Endothelial cell of umbilical vein (primary cell): ENCODE data around the gene GPR157. TPM values are rescaled to one million over a fixed set of nuclear protein-coding genes. Genes with fewer than 3 reads are reported as not detected.

Experiments used
- BruUV-seq: library from RNA; stranded (reverse); fragments of 400-500 nt; replicated peaks from 2 replicates; lab custom pipeline; 2021; lab: Mats Ljungman, UMichigan
- CTCF ChIA-PET: fragments of 300-600, 350-600 bp; sonication (Branson Sonifier 250); formaldehyde crosslinking; loops from one replicate; lab custom pipeline; 2021; ENCODE audit warnings: antibody characterized with exemption, inconsistent platforms; lab: Charles Lee
- POLR2A ChIA-PET: fragments of 300-600, 350-600 bp; sonication (Branson Sonifier 250); formaldehyde crosslinking; loops from one replicate; lab custom pipeline; 2021; ENCODE audit warnings: antibody characterized with exemption, inconsistent platforms; lab: Charles Lee
- DNase-seq: peaks from one replicate; pipeline ENCODE4 v3.0.0-alpha.2; 2011; ENCODE audit warnings: low read depth, low spot score
- FAIRE-seq: peaks from 2 replicates; lab custom pipeline; 2011; peaks lifted over from hg19 to GRCh38; lab: Jason Lieb, UNC
- H2AFZ ChIP-seq: 2 replicates; pipeline ENCODE4 v1.6.0; 2012; ENCODE audit warnings: low read depth, low read length, control low read depth, inconsistent platforms
- H3K27ac ChIP-seq: 2 replicates; pipeline ENCODE4 v1.5.1; 2011; ENCODE audit warnings: low read depth, mild to moderate bottlenecking, control low read depth, low read length, moderate library complexity; ENCODE audit not compliant: insufficient read depth
- H3K27me3 ChIP-seq, 2 experiments: 2 replicates each; pipeline versions ENCODE4 v1.6.0 to v1.6.1; 2011; ENCODE audit warnings: low read length in 2 of 2, mixed read lengths in 1 of 2; ENCODE audit not compliant: control insufficient read depth in 2 of 2, insufficient read depth in 2 of 2
- H3K36me3 ChIP-seq, 2 experiments: 2 replicates in 1 of 2; 3 replicates in 1 of 2; pipeline ENCODE4 v1.5.1; 2011; ENCODE audit warnings: low read length in 2 of 2, mild to moderate bottlenecking in 1 of 2, moderate library complexity in 1 of 2; ENCODE audit not compliant: control insufficient read depth in 2 of 2, insufficient read depth in 2 of 2; ENCODE audit errors: extremely low read depth in 1 of 2
- H3K4me1 ChIP-seq: 3 replicates; pipeline ENCODE4 v1.5.1; 2011; ENCODE audit warnings: mild to moderate bottlenecking, low read length; ENCODE audit not compliant: control insufficient read depth, insufficient read depth; ENCODE audit errors: extremely low read depth
- H3K4me2 ChIP-seq: 2 replicates; pipeline ENCODE4 v1.6.1; 2011; ENCODE audit warnings: low read length, control low read depth, mixed read lengths; ENCODE audit not compliant: insufficient read depth
- H3K4me3 ChIP-seq, 3 experiments: fragments of 200-600 bp in 1 of 3; sonication (generic), shearing (Covaris generic) in 1 of 3; replicated peaks in 1 of 3; 2 replicates each; pipeline ENCODE4 v1.5.1; 2011 to 2016; ENCODE audit warnings: control low read depth in 3 of 3, low read length in 3 of 3, mild to moderate bottlenecking in 2 of 3, inconsistent platforms in 1 of 3, low read depth in 1 of 3, moderate library complexity in 1 of 3; ENCODE audit not compliant: insufficient read depth in 1 of 3
- H3K79me2 ChIP-seq: 2 replicates; pipeline ENCODE4 v1.6.0; 2012; ENCODE audit warnings: low read length, inconsistent platforms; ENCODE audit not compliant: control insufficient read depth, insufficient read depth
- H3K9ac ChIP-seq: replicated peaks from 2 replicates; pipeline ENCODE3; 2011; ENCODE audit warnings: low read length, control low read depth; ENCODE audit not compliant: insufficient read depth; ENCODE audit errors: extremely low read depth
- H3K9me1 ChIP-seq: replicated peaks from 3 replicates; pipeline ENCODE4 v1.6.0; 2011; ENCODE audit warnings: mild to moderate bottlenecking, low read length; ENCODE audit not compliant: control insufficient read depth, insufficient read depth; ENCODE audit errors: extremely low read depth
- H3K9me3 ChIP-seq: replicated peaks from 2 replicates; pipeline ENCODE4 v1.5.1; 2012; ENCODE audit warnings: low read length, inconsistent platforms; ENCODE audit not compliant: control insufficient read depth, insufficient read depth
- H4K20me1 ChIP-seq: replicated peaks from 2 replicates; pipeline ENCODE3; 2011; ENCODE audit warnings: mild to moderate bottlenecking, low read length; ENCODE audit not compliant: control insufficient read depth, insufficient read depth; ENCODE audit errors: extremely low read depth
- CTCF ChIP-seq, 2 donors: IDR thresholded peaks; 1 replicate in 1 of 2; 2 replicates in 1 of 2; pipeline ENCODE4 v1.5.1; 2011; ENCODE audit warnings: low read length in 2 of 2, mild to moderate bottlenecking in 2 of 2, moderate library complexity in 2 of 2, control low read depth in 1 of 2, inconsistent platforms in 1 of 2, low read depth in 1 of 2; ENCODE audit not compliant: insufficient read depth in 1 of 2; ENCODE audit errors: extremely low read depth in 1 of 2
- EZH2 ChIP-seq: IDR thresholded peaks from 2 replicates; pipeline ENCODE4 v1.6.1; 2012; ENCODE audit warnings: borderline replicate concordance, low read depth, mild to moderate bottlenecking, moderate library complexity, low read length, inconsistent platforms; ENCODE audit not compliant: severe bottlenecking
- FOS ChIP-seq: IDR thresholded peaks from 2 replicates; pipeline ENCODE4 v1.6.1; 2011; ENCODE audit warnings: mild to moderate bottlenecking, low read length, moderate library complexity, borderline replicate concordance; ENCODE audit not compliant: insufficient read depth
- GATA2 ChIP-seq: IDR thresholded peaks from 2 replicates; pipeline ENCODE4 v1.7.0; 2011; ENCODE audit warnings: low read depth, mild to moderate bottlenecking, moderate library complexity, mixed read lengths, low read length; ENCODE audit not compliant: insufficient read length, insufficient read depth
- JUN ChIP-seq: IDR thresholded peaks from 2 replicates; pipeline ENCODE4 v1.6.1; 2011; ENCODE audit warnings: borderline replicate concordance, low read depth; ENCODE audit not compliant: insufficient read length, insufficient read depth
- MAX ChIP-seq: IDR thresholded peaks from 2 replicates; pipeline ENCODE4 v1.6.1; 2011; ENCODE audit not compliant: insufficient read depth, insufficient read length
- MYC ChIP-seq: IDR thresholded peaks from one replicate; pipeline ENCODE4 v1.6.1; 2011; ENCODE audit warnings: mild to moderate bottlenecking, low read depth, low read length
- POLR2A ChIP-seq: IDR thresholded peaks from 2 replicates; pipeline ENCODE4 v1.6.1; 2012; ENCODE audit warnings: low read depth, mild to moderate bottlenecking, control low read depth, low read length
- POLR2AphosphoS5 ChIP-seq: IDR thresholded peaks from 2 replicates; pipeline ENCODE4 v1.6.1; 2012; ENCODE audit warnings: low read depth, mild to moderate bottlenecking, control low read depth, low read length, moderate library complexity; ENCODE audit not compliant: insufficient read depth
- dilution Hi-C: fragments of 300-500 bp; cut with MboI; formaldehyde crosslinking; loops from one replicate; pipeline ENCODE4 v1.15.0; 2019; ENCODE audit warnings: low sequenced_read_pairs; ENCODE audit not compliant: extremely low pct_ligation_motif_present
- intact Hi-C: fragments of 100-400 bp; cut with micrococcal nuclease; formaldehyde crosslinking; loops from one replicate; pipeline ENCODE4 v1.10.0; 2022
- polyA plus RNA-seq, 4 experiments: library from polyadenylated mRNA; depleted of rRNA in 3 of 4; stranded (reverse) in 3 of 4; unstranded in 1 of 4; fragments of >200 nt; gene quantifications; 2 replicates each; pipeline versions ENCODE4 v1.2.1 to v1.2.3, GENCODE V29; 2011 to 2012; ENCODE audit warnings: missing spikeins in 1 of 4
- total RNA-seq: library from RNA; stranded (reverse); gene quantifications from 2 replicates; pipeline ENCODE4 v1.2.3, GENCODE V29; 2021

Gene GPR157
- total and polyA plus RNA-seq, 2 donors (not counting 3 experiments of a cell fraction or from before 2014, with no cell fraction given): 1.0 to 6.5 TPM

- Histone ChIP-seq H3K4me3 (no peak overlapping the region), H4K20me1 (no peaks in the 10 kb centered on the region), H3K36me3 (no peaks in the 10 kb centered on the region), H3K9me3 (no peaks in the 10 kb centered on the region), H2AFZ (no peak overlapping the region), H3K9ac (no peak overlapping the region), H3K4me1 (no peaks in the 10 kb centered on the region), H3K79me2 (no peaks in the 10 kb centered on the region), H3K27ac (no peak overlapping the region), H3K4me2 (no peak overlapping the region), H3K9me1 (no peaks in the 10 kb centered on the region), H3K27me3 (no peaks in the 10 kb centered on the region)
- FAIRE-seq (no peak), DNase-seq (no peak)
- CTCF ChIA-PET: interaction anchor here (0.8 to 1.3 kb wide), 8 partner anchors 9 to 433 kb away, joined by 3 to 7 read pairs (median 4); no protein-coding TSS in a partner anchor
- no TSS peak for BruUV-seq
- TF ChIP-seq GATA2: no peak
- no peak for TF ChIP-seq CTCF (IDR thresholded peaks at IDR 0.05; ENCODE audit: extremely low read depth in 1 of 2, insufficient read depth in 1 of 2, low read depth in 1 of 2, low read length in 2 of 2)
- TF ChIP-seq MAX: no peak
- TF ChIP-seq JUN: no peak
- TF ChIP-seq POLR2AphosphoS5: no peak
- no peak for TF ChIP-seq FOS
- no peak for TF ChIP-seq MYC
- TF ChIP-seq EZH2: no peak
- no peak for TF ChIP-seq POLR2A
- POLR2A ChIA-PET: no interaction called here
- intact Hi-C loops: no loop called here
- dilution Hi-C loops: no loop called here
Observed at GRCh38 chr1:9058465-9058864, 70.4 kb downstream of the GPR157 start.
